Measurements from ENCODE around the gene SMARCD1.
"Not testable (repeated sequence)": the region's sequence is repeated elsewhere in the genome, so short reads cannot be mapped to it uniquely, and the experiment has no call there.

SMARCD1 gene

GRCh38 chr12:50077099-50077498 is 8.0 kb upstream of the SMARCD1 start:
- no peak for DNase-seq (ENCODE audit: low spot score)

GRCh38 chr12:50078281-50078680 is 6.9 kb upstream of the SMARCD1 start:
- DNase-seq (ENCODE audit: low spot score), result no peak

GRCh38 chr12:50079771-50080170 is 5.4 kb upstream of the SMARCD1 start:
- DNase-seq (ENCODE audit: low spot score), result no peak

DNA sequence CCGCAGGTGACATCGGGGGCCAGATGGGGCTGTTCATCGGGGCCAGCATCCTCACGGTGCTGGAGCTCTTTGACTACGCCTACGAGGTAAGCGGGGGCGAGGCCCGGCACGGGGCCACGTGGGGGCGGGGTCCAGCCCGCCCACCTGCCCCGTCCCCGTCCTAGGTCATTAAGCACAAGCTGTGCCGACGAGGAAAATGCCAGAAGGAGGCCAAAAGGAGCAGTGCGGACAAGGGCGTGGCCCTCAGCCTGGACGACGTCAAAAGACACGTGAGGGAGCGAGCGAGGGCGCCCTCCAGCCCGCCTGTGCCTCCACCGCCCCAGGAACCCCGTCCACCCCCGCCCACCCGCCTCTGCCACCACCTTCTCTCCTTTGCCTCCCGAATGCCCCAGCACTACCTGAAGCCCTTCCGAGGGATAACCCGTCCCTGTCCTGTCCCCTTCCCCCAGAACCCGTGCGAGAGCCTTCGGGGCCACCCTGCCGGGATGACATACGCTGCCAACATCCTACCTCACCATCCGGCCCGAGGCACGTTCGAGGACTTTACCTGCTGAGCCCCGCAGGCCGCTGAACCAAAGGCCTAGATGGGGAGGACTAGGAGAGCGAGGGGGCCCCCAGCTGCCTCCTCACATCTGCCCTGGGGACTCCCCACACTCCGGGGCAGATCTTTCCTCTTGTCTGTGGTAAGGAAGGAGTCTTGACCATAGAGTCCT is 3.9 kb upstream of the SMARCD1 start:
- no peak for DNase-seq (ENCODE audit: low spot score)

DNA sequence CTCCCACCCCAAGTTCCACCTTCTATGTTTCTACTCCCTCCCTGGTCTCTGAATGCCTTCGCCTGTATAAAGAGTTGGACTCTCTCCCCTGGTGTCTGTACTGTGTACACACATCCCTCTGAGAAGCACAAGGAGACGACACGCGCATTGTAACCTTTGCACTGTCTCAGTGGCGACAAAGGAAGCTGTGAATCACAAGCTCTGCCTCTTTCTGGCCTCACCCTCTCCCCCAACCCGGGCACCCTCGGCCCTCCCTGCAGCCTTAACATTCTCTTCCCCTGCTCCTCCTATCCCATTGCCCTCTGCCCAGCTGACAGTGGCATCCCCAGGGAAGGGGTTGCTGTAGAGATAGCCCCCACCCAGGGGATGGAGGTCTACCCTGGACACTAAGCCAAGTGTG is 2.5 kb upstream of the SMARCD1 start:
- DNase-seq (ENCODE audit: low spot score), result no peak

DNA sequence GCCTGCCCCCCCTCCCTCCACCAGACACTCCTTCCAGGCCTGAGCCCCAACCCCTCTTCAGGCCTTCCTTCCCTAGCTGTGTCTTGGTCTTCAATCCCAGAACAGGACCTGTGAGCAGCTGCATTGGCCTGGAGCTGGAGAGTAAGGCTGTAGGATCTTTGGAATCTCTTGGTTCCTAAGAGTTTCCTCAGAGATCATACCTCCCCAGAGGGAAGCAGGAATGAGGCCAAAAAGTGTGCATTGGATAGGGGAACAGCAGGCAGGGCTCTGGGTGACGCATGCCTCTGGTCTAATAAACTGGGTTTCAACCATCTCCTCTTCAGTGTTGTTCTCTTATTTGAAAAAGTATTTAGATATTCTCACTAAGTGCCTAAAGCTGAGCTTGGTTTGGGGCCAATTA is 1.8 kb upstream of the SMARCD1 start:
- DNase-seq (ENCODE audit: low spot score), result no peak

DNA sequence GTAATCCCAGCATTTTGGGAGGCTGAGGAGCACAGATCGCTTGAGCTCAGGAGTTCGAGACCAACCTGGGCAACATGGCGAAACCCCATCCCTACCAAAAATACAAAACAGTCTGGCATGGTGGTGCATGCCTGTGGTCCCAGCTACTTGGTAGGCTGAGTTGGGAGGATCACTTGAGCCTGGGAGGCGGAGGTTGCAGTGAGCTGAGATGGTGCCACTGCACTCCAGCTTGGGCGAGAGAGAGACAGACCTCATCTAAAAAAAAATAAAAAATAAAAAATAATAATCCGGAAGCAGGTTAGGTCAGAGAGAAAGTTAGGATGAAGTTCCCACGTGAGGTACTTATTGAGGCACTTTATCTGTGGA is 750 bp upstream of the SMARCD1 start:
- not testable (repeated sequence) for DNase-seq (ENCODE audit: low spot score)

- no peak for DNase-seq (ENCODE audit: low spot score)
Observed at GRCh38 chr12:50085615-50086072, 502 bp downstream of the SMARCD1 start.

- no peak for DNase-seq (ENCODE audit: low spot score)
Observed at GRCh38 chr12:50086148-50086547, 1.0 kb downstream of the SMARCD1 start.

GRCh38 chr12:50087151-50087550 is 2.0 kb downstream of the SMARCD1 start:
- DNase-seq (ENCODE audit: low spot score), result no peak

GRCh38 chr12:50087995-50088394 is 2.9 kb downstream of the SMARCD1 start:
- no peak for DNase-seq (ENCODE audit: low spot score)

DNA sequence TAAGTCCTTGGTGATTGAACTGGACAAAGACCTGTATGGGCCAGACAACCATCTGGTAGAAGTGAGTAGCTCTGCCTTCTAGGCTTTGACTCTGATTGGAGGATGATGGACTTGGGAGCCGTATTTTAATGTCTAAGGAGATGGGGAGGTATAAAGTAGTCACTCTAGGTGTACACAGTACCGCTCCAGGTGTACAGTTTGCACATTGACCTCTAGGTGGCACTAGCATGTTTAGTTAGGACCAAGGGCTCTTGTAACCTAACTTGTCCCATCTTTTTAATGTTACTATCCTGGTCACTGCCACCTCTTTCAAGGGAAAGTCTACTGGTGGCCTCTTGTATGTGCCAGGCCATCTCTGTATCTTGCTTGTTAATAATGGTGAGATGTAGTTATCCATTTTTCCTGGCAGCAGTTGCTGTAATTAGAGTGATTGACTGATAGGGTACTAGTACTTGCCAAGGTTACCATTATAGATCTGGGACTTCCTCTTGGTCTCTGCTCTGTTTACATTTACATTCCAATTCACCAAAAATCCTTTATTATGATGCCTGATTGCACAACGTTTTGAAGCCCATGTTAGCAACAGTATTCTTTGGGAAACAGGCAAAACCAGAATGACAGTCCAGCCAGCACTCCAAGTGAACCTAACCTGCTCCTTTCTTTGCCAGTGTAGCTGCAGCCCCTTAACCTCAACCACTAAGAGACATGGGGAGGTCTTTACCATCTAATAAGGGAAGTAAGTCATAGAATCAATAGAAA is 3.6 kb downstream of the SMARCD1 start:
- peak; percentile 75 for DNase-seq (ENCODE audit: low spot score)

DNA sequence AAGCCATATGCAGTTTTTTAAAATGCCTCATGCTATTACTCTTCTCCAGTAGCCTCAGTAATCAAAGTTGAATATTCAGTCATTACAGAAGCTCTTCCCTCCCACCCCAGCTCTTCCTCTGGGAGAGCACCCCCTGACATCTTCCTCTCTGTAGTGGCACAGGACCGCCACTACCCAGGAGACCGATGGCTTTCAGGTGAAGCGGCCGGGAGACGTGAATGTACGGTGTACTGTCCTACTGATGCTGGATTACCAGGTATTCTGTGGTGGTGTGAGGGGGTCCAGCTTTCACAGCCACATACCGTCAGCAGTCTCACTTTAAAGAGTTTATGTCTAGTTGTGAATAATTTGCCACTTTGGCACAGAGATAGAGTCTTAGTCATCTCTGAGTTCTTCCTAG is 4.6 kb downstream of the SMARCD1 start:
- no peak for DNase-seq (ENCODE audit: low spot score)

- DNase-seq (ENCODE audit: low spot score), result no peak
Observed at GRCh38 chr12:50090391-50090790, 5.2 kb downstream of the SMARCD1 start.

DNA sequence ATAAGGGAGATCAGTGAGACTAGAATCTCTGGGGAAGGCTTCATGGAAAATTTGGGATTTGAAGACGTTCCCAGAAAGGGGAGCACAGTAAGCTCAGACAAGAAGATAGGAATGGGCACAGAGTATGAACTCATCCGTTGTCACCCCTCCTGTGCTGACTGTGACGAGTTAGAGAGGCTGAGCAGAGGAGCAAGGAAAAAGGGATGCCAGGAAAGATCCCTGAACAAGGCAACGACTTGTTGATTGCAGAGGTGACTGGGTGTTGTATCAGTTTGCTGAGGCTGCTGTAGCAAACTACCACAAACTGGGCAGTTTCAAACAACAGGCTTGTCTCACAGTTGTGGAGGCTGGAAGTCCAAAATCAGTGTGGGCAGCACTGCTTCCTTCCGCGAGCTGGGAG is 12.8 kb downstream of the SMARCD1 start:
- no peak for DNase-seq (ENCODE audit: low spot score)

DNA sequence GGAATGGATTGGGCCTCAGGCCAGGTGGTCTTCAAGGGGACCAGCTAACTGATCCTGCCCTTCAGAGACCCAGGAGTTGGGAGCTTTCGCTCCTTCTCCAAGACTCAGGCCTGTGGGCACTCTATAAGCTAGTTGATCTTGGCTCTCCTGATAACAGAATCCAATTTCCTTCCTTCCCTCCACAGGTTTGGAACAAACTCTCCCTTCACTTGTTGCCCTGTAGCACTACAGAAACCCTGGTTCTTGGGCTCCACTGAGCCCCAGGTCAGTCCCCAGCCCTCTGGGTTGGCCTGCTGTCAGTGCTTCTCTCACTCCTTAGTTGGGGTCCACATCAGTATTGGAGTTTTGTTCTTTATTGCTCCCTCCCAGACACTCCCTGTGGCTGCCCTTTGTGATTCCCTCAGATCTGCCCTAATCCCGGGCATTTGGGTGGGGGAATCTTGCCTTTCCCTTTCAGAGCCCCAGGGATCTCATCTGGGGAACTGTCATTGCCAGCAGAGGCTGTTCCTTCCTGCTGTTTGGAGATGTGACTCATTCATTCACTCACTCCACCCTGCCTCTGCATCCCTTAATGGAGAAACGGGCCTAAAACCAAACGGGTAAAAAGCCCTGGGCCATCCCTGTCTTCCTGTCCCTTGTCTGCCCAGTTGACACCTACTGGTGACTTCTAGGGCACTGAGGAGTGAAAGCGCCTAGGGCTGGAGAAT is 14.3 kb downstream of the SMARCD1 start:
- no peak for DNase-seq (ENCODE audit: low spot score)

- DNase-seq (ENCODE audit: low spot score), result no peak
Observed at GRCh38 chr12:50100561-50100960, 15.4 kb downstream of the SMARCD1 start.

DNA sequence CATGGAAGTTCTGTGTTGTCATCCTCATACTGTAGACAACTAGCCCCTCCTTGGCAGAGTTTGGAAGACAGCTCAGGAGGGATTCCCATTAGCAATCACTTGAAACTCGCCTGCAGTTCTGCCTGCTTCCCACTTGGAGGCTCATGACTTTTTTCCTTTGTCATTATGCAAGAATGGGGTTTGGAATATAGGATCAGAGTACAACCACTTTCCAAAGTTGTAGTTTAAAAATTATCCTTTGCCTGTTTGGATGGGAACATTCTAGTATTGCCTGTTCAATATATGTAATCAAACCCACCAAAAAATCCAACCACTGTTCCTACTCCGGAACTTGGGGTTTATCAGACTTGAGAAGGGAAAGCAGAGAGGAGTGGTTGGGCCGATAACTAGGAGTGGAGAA is 16.5 kb downstream of the SMARCD1 start:
- DNase-seq (ENCODE audit: low spot score), result peak; percentile 53

- DNase-seq (ENCODE audit: low spot score), result no peak
Observed at GRCh38 chr12:50102131-50102531, 17.0 kb downstream of the SMARCD1 start.

DNA sequence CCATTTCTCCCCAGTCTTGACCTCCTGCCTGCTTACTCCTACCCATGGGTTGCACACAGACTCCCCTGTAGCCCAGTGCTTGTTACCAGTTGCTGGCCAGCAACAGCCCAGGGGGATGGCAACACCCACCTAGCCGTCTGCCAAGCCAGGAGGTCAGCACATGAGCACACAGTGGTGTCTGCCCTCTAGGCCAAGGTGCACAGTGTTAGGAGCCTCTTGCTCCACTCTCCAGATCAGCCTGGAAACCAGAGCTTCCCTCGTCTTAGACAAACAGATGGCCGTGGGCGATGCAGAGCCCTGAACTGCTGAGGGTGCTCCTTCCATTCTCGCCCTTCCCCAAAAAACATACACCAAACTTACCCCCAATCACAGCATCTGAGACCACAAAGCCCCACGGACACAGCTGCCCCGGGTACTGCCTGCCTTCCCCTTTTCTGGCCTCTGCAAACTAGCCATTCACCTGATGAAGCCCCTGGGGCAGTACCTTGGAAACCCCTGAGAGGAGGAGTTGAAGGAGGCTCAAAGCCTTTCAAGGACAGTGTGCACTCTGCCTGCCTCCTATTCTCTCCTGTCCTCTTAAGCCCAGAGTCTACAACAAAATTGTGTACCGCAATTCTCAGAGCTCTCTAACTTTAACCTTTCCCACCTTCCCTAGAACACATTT is 17.6 kb downstream of the SMARCD1 start:
- no peak for DNase-seq (ENCODE audit: low spot score)

- no peak for DNase-seq (ENCODE audit: low spot score)
Observed at GRCh38 chr12:50103351-50103750, 18.2 kb downstream of the SMARCD1 start.

GRCh38 chr12:50103767-50104321 is 18.7 kb downstream of the SMARCD1 start, which contains the start of gene GPD1:
Gene GPD1, plus strand, starts transcription at chr12:50104008. Its CDS starts 43 bp downstream, at chr12:50104051.
- peak; percentile 66 for DNase-seq (ENCODE audit: low spot score)
